HG03439 (cell line): ENCODE data around the gene KANSL1L.
"Not testable (repeated sequence)": the region's sequence is repeated elsewhere in the genome, so short reads cannot be mapped to it uniquely, and the experiment has no call there.

Experiments
- ATAC-seq: cut with Tn5 transposase; IDR thresholded peaks from one replicate; pipeline ENCODE4 v1.9.1; 2021; ENCODE audit warnings: mild to moderate bottlenecking, moderate library complexity; ENCODE audit not compliant: unreplicated experiment

Gene KANSL1L, protein sequence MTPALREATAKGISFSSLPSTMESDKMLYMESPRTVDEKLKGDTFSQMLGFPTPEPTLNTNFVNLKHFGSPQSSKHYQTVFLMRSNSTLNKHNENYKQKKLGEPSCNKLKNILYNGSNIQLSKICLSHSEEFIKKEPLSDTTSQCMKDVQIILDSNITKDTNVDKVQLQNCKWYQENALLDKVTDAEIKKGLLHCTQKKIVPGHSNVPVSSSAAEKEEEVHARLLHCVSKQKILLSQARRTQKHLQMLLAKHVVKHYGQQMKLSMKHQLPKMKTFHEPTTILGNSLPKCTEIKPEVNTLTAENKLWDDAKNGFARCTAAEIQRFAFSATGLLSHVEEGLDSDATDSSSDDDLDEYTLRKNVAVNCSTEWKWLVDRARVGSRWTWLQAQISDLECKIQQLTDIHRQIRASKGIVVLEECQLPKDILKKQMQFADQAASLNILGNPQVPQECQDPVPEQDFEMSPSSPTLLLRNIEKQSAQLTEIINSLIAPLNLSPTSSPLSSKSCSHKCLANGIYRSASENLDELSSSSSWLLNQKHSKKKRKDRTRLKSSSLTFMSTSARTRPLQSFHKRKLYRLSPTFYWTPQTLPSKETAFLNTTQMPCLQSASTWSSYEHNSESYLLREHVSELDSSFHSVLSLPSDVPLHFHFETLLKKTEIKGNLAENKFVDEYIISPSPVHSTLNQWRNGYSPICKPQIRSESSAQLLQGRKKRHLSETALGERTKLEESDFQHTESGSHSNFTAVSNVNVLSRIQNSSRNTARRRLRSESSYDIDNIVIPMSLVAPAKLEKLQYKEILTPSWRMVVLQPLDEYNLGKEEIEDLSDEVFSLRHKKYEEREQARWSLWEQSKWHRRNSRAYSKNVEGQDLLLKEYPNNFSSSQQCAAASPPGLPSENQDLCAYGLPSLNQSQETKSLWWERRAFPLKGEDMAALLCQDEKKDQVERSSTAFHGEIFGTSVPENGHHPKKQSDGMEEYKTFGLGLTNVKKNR

DNA sequence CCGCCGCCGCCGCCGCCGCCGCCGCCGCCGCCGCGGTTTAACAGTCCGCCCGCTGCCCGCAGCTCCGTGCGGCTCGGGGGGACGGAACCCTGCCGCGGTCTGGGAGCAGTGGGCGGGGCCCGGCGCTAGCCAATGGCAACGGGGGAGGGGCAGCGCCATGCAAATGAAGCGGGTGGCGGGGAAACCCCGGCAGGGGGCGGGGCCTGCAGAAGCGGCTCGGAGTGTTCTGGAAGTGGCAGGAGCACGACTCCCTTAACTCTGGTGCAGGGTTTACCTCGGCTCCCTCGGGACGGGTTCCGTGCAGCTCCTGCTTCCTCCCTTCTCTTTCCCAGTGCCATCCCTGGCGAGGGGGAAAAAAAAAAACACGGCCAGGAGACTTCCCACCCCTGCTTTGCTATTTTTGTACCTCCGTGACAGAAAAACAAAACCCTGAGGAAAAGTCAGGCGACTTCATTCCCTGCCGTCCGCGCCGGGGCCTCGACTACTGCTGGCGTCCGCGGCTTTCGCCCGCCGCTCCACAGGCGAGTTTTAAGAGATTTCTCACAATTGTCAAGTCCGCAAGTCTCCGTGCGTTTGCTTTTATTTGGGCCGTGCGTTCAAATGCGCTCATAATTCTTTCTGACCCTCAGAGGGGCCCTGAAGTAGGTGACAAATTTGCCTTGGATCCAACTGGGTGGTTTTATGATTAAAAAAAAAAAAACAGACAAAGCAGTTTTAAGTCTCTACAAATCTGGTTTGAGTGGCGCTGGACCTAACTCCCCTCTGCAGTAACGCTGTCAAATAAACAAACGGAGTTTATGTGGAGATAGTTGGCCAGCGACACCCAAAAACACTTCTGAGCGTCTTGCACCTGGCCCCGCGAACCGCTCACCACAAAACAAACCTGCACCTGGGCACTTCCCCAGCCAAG lies at the start of gene KANSL1L:
TSS of gene KANSL1L (minus strand) at position 101 of the 910 bp plus-strand sequence. CDS start 16,827 bp downstream, outside the sequence.
- peak; percentile 82 for ATAC-seq

DNA sequence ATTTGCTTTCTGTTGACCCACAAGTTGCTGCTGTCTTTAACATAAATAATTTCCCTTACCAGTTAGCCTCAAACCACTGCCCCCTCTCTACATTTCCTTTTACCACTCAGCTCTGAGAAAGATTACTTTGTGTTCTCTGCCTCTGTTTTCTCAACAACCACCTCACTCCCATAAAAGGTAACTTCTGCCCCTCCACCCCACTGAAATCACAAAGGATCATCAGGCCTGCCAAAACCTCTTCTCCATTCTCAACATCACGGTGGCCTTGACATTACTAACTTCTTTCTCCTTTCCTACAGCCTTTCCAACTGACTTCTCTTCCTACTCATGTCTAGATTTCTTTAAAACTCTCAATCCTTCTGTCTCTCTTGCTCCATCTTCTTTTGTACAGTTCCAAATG lies 43.9 kb upstream of the KANSL1L start:
- ATAC-seq, result no peak

DNA sequence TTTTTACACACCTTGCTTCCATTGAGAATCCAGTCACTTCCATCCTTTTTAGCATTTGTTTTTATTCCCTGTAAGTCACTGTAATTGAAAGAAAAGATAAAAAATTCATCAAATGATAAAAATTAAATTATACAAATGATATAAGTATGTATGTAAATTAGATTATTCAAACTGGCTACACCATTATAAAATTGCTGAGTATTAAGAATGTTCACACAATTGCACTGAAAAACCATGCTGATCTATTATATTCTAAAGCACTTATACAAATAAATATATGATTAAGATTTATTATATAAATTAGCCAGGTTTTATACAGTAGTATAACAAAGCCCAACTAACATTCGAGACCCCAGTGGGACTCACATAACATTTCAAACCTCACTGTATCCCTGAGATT lies 39.0 kb upstream of the KANSL1L start:
- ATAC-seq, result no peak

DNA sequence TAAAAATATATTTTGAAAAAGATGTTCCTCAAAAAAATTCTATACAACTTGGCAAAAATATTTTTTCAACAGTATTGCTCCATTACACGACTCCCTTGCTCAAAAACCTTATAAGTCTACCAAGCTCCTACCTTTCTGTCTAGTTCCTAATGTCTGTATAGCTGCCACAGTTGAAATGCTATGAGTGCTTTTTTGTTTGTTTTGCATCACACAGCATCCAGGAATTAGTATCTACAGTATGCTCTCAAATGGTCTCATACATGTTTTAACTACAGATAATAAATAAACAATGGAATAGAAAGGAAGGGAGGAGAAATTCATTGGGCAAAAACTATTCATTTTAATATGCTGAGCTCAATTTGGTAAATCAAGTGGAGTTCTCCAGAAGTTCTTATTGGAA lies 36.7 kb upstream of the KANSL1L start:
- ATAC-seq, result no peak

DNA sequence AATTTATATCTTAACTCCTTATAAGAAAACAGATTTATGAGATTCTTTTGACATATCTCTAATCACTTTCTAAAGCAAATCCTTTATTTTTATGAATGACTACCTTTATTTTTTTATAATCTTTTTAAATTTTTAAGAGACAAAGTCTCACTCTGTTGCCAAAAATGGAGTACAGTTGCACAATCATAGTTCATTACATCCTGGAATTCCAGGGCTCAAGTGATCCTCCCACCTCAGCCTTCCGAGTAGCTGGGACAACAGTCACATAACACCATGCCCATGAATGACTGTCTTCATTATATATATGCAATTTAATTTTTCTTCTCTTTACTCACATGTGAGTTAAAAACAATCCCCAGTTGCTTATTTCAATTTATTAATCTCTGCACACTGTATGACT lies 32.3 kb upstream of the KANSL1L start:
- no peak for ATAC-seq

DNA sequence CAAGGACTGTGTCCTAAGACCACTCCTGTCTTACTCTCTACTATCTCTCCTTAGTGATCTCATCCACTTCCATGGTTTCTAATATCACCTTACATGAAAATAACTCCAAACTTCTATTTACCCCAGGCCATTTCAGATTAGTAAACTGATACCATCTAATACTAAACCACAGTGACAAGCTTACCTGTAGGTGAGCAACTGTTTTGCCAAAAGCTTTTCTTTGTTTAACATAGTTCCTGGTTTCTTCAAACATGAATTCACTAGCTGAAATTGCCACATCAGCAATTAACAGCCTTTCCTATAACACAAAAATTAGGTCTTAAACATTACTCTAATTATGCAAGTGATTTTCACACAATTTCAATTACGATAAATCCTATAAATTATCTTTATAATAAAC lies 31.9 kb upstream of the KANSL1L start:
- ATAC-seq, result no peak

DNA sequence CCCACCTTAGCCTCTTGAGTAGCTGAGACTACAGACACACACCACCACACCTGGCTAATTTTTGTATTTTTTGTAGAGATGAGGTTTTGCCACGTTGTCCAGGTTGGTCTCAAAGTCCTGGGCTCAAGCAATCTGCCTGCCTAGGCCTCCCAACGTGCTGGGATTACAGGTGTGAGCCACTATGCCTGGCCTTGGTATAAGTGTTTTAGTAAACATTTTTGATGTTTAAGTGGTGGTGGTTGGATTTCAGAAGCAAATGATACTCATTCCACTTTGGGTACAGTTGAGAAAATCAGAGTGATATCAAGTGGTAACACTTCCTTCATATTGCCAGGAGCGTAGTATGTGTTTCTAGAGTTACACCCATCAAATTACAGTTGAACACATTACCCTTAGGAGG lies 28.6 kb upstream of the KANSL1L start:
- no peak for ATAC-seq

DNA sequence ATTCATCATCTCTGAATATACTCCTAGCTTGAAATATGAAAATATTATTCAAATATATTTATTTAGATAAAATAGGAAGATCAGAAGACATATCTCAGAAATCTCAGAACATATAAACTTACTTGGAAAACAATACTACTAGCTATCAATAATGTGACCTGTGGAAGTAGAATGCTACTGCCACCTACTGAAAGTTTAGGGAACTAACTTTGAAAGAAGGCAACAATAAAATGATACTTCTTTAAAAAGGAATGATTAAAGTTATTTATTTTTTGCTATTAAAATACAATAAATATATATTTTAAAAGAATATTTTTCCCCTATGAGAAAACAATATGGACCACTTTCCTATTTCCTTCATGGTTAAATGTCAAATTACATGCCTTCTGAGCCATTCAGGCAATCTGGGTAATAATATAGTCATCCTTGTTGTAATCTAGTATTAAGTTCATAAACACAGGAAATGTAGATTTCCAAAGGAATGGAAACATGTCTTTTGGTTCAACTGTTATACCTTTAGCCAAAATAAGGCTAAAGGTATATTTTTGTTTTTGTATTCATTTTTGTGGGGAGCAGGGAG lies 28.1 kb upstream of the KANSL1L start:
- ATAC-seq, result no peak

DNA sequence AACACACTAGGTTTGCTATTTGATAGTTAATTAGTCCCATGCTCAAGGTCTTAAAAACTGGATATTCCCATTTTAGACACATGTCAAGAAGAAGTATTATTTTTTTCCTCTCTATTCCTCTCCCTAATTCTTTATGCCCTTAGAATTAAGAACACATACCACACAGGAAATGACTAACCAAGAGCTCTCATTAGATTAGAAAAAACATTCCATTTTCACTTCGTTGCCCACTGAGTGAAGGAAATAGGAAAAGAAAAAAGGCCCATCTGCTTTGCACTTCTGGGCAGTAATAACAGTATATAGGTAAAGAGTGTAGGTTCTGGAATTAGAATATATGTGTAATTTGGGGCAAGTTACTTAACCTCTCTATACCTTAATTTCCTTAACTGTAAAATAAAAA lies 27.1 kb upstream of the KANSL1L start:
- ATAC-seq, result no peak

DNA sequence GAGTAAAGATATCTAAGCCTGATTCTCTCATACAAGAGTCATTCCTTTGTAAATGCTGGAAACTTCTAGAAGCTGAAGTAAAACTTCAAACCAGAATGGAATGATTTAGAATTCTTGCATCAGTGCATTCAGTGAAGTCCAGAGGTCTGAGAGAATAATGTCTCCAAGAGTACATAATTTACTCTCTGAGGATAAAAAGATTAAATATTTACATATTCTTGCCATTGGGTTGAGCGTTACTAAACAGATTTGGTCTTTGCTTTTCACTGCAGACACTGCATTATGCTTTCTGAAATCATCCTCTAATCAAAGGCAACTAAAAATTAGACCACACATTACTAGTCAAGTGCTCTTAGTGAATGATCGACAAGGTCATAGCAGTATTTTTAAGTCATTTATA lies 26.5 kb upstream of the KANSL1L start:
- ATAC-seq, result no peak

DNA sequence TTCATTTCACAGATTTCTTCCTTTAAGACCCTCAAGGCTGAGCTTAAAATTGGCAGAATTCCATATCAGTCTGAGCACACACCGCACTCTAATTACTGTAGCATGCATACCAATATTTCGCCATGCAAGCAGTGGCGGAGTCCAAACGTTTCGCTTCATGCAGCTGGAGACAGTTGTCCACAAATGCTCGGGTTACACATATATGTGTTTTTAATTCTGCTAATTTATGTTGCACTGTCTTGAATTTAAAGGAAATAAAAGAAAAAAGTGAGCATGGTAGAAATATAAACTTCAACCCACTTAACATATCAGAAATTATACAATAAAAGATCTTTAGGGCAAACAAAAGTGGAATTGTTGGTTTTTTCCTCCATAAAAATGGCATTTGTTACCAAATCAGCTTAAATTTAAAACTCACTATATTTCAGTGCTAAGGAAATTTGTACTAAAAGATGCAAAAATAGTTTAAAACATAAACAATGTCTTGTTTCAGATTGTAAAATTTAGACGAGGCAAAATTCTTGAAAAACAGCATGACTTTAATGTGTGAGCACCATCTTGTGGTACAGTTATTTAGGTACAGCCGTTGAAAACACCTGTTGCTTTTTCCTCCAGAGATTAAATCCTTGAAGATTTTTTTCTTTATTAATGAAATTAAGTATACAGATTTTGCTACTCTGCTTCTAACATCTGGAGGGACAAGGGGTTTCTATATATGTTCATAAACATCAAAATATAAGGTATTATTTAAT lies 24.1 kb upstream of the KANSL1L start:
- ATAC-seq, result no peak

DNA sequence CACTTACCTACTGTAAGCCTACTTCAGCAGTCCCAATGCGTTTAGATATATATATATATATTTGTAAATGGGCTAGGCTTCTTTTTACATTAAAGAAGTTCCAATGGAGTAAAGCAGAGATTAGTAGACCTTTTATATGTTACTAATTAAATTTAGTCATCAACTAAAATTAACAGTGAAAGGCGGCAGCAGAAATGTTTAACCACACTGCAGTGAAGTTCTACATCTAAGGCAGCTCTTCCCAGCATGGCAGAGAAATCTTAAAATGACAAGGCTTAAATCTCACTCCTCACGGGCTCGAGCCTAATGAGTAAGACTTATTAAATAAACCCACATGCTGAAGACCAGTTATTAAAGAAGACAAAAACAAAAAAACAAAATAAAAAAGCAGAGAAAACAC lies 19.1 kb upstream of the KANSL1L start:
- ATAC-seq, result no peak

DNA sequence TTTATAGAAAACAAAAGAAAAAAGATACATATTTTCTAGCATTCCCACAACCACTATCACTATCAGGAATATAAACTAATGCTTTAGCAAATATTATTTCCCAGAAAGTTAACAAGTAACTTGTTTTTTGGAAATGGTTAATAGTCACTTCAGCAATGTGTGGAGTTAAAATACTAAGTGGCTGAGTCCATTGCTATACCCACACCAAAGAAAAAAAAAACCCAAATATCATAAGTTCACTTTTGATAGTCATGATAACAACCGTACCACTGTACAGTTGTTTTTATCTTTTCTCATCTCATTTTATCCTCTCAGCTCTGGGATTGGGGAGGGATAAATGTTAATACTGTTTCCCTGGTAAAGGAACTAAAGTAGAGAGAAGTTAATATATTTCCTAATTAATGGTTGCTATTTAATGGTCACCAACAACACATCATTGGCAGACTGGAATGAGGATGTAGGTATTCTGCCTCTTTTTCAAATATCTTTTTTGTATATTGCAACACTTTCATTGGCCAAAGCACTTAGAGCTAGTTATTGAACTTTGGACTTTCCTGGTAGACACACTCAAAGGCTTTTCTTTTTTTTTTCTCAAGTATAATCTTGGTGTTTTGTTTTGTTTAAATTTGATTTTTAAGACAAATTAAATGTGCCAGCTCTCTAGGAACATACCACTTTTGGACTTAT lies 18.4 kb upstream of the KANSL1L start:
- no peak for ATAC-seq

DNA sequence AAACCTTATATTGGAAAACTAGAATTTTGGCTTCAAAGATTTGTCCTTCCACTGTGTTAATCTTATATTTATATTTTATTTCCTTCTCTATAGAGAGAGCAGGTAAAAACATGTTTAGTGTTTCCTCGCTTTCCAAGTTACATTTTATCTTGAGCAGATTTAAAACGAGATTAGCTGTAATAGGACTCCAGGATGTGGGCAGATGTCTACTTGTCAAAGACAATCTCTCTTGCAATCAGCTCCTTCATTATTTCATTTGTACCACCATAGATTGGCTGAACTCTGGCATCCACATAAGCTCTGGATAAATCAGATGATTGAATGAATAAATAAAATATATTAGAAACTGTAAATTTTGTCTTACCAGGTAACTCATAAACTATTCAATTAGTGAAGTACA lies 17.5 kb upstream of the KANSL1L start:
- ATAC-seq, result no peak

DNA sequence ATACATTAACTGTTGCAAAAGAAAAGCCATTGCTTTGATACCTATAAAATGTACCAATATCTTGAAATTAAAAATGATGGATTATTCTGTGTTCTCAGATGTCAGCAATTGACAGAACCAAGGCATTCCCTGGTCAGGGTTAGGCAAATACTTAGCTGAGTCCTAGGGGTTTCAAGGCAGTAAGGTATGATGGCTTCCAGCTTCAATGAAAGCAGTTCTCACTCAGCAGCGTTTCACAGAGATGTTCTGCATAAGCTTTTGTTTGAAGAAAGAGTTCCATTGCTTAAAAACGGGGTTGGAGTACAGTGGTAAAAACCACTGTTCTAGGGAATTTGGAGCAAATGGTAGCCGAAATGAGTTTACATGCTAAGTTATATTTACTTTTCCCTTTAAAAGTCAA lies 17.0 kb upstream of the KANSL1L start:
- ATAC-seq, result no peak

DNA sequence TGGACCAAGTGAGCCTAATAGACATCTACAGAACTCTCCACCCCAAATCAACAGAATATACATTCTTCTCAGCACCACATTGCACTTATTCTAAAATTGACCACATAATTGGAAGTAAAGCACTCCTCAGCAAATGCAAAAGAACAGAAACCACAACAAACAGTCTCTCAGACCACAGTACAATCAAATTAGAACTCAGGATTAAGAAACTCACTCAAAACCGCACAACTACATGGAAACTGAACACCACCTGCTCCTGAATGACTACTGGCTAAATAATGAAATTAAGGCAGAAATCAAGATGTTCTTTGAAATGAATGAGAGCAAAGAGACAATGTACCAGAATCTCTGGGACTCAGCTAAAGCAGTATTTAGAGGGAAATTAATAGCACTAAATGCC lies 12.7 kb upstream of the KANSL1L start:
- not testable (repeated sequence) for ATAC-seq

DNA sequence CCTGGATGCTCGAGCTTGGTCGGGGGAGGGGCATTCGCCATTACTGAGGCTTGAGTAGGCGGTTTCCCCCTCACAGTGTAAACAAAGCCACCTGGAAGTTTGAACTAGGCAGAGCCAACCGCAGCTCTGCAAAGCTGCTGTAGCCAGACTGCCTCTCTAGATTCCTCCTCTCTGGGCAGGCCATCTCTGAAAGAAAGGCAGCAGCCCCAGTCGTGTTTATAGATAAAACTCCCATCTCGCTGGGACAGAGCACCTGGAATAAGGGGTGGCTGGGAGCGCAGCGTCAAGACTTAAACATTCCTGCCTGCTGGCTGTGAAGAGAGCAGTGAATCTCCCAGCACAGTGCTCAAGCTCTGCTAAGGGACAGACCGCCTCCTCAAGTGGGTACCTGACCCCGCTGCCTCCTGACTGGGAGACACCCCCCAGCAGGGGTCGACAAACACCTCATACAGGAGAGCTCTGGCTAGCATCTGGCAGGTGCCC lies 10.4 kb upstream of the KANSL1L start:
- ATAC-seq, result not testable (repeated sequence)

DNA sequence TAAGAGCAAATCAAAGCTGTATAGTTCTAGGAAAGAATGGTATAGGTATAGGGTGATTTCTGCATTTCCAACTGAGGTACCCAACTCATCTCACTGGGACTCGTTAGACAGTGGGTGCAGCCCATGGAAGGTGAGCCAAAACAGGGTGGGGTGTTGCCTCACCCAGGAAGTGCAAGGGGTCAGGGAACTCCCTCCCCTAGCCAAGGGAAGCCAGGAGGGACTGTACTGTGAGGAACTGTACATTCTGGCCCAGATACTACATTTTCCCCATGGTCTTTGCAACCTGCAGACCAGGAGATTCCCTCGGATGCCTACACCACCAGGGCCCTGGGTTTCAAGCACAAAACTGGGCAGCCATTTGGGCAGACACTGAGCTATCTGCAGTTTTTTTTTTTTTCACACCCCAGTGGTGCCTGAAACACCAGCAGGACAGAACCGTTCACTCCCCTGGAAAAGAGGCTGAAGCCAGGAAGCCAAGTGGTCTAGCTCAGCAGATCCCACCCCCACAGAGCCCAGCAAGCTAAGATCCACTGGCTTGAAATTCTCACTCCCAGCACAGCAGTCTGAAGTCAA lies 9.9 kb upstream of the KANSL1L start:
- not testable (repeated sequence) for ATAC-seq

DNA sequence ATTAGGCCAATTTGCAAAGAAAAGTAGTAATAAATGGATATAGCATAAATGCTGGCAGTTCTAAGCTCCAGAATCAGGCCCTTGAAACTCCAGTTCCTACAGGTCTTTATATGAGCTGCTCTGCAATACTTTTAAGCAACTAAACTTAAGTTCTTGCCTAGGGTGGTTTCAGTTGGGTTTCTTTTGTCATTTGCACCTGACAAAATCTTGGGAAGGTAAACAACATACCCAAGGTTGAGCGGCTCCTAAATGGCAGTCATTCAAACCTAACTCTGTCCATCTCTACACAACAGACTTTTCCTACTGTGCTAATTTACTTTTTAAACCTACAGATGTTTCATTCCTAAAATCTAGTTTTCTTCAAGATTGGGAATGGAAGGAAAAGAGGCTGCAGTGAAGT lies 9.3 kb upstream of the KANSL1L start:
- no peak for ATAC-seq
